GM12891 (cell line): ENCODE results near the gene SCN7A.
"Not testable (repeated sequence)": the region's sequence is repeated elsewhere in the genome, so short reads cannot be mapped to it uniquely, and the experiment has no call there.

Experiments used
- DNase-seq: peaks from one replicate; pipeline ENCODE4 v3.0.0; 2011; ENCODE audit warnings: low spot score; ENCODE audit not compliant: insufficient read length
- FAIRE-seq: peaks from 2 replicates; lab custom pipeline; 2011; peaks lifted over from hg19 to GRCh38; lab: Jason Lieb, UNC
- PAX5 ChIP-seq: IDR thresholded peaks from 2 replicates; pipeline ENCODE4 v1.6.1; 2011; ENCODE audit warnings: low read length, moderate library complexity, mild to moderate bottlenecking; ENCODE audit not compliant: insufficient read depth, severe bottlenecking
- POLR2A ChIP-seq: IDR thresholded peaks from 2 replicates; pipeline ENCODE4 v1.6.1; 2011; ENCODE audit warnings: low read depth, low read length, control low read depth
- POLR2AphosphoS5 ChIP-seq: IDR thresholded peaks from 2 replicates; pipeline ENCODE4 v1.6.1; 2011; ENCODE audit warnings: low read depth, low read length, control low read depth
- POU2F2 ChIP-seq: IDR thresholded peaks from 2 replicates; pipeline ENCODE4 v1.6.1; 2011; ENCODE audit warnings: low read depth, mild to moderate bottlenecking, control low read depth, low read length, moderate library complexity
- SPI1 ChIP-seq: IDR thresholded peaks from 2 replicates; pipeline ENCODE4 v1.6.1; 2011; ENCODE audit warnings: low read depth, low read length, control low read depth
- TAF1 ChIP-seq: IDR thresholded peaks from 2 replicates; pipeline ENCODE4 v1.6.1; 2011; ENCODE audit warnings: low read depth, low read length, control low read depth

The SCN7A gene

GRCh38 chr2:166513952-166514351 lies 19.9 kb upstream of the SCN7A start:
- FAIRE-seq (no peak), DNase-seq (no peak)
- TF ChIP-seq POLR2AphosphoS5 (no peak), POU2F2 (no peak), POLR2A (no peak)

- TF ChIP-seq SPI1 (no peak), POLR2A (no peak), TAF1 (no peak), POU2F2 (no peak)
- FAIRE-seq (no peak), DNase-seq (no peak)
These were observed 5.2 kb upstream of the SCN7A start for GRCh38 chr2:166499281-166499680.

GRCh38 chr2:166491461-166491860 lies 2.6 kb downstream of the SCN7A start:
- DNase-seq (no peak), FAIRE-seq (no peak)
- no peak for TF ChIP-seq POLR2A
- no peak for TF ChIP-seq TAF1
- TF ChIP-seq POU2F2 = no peak
- TF ChIP-seq PAX5 = no peak
- TF ChIP-seq SPI1 = no peak
- no peak for TF ChIP-seq POLR2AphosphoS5

GRCh38 chr2:166487171-166487570 lies 6.9 kb downstream of the SCN7A start:
- DNase-seq = no peak
- FAIRE-seq = no peak
- TF ChIP-seq PAX5 (no peak), TAF1 (no peak), POLR2AphosphoS5 (no peak), POU2F2 (no peak), SPI1 (no peak), POLR2A (no peak)

- no peak for TF ChIP-seq TAF1
- TF ChIP-seq SPI1 = no peak
- no peak for TF ChIP-seq PAX5
- no peak for TF ChIP-seq POU2F2
- no peak for TF ChIP-seq POLR2A
- TF ChIP-seq POLR2AphosphoS5 = no peak
- DNase-seq (no peak), FAIRE-seq (no peak)
These were observed 8.4 kb downstream of the SCN7A start for GRCh38 chr2:166485558-166486178.

GRCh38 chr2:166472332-166472731 lies 21.7 kb downstream of the SCN7A start:
- TF ChIP-seq SPI1 (no peak), POU2F2 (no peak), POLR2AphosphoS5 (no peak), TAF1 (no peak), POLR2A (no peak), PAX5 (no peak)
- FAIRE-seq = no peak
- DNase-seq = no peak

GRCh38 chr2:166468124-166469024 lies 25.7 kb downstream of the SCN7A start:
- DNase-seq (no peak), FAIRE-seq (no peak)
- TF ChIP-seq POU2F2 = no peak
- TF ChIP-seq POLR2AphosphoS5 = no peak

GRCh38 chr2:166464187-166464586 lies 29.9 kb downstream of the SCN7A start:
- TF ChIP-seq POLR2AphosphoS5 (no peak), POLR2A (no peak), TAF1 (no peak), SPI1 (no peak), POU2F2 (no peak), PAX5 (no peak)
- DNase-seq (no peak), FAIRE-seq (no peak)

- no peak for TF ChIP-seq TAF1
- no peak for TF ChIP-seq POLR2A
- TF ChIP-seq POLR2AphosphoS5 = no peak
- no peak for TF ChIP-seq POU2F2
- no peak for TF ChIP-seq PAX5
- TF ChIP-seq SPI1 = no peak
- FAIRE-seq (no peak), DNase-seq (no peak)
These were observed 30.4 kb downstream of the SCN7A start for GRCh38 chr2:166463640-166464039.

GRCh38 chr2:166458674-166459073 lies 35.4 kb downstream of the SCN7A start:
- no peak for TF ChIP-seq POU2F2
- no peak for TF ChIP-seq POLR2A
- no peak for TF ChIP-seq PAX5
- TF ChIP-seq TAF1 = no peak
- TF ChIP-seq POLR2AphosphoS5 = no peak
- no peak for TF ChIP-seq SPI1
- no peak for DNase-seq
- FAIRE-seq = no peak

- DNase-seq, FAIRE-seq: not testable (repeated sequence)
These were observed 38.2 kb downstream of the SCN7A start for GRCh38 chr2:166455823-166456222.
